GM19023 (cell line): Measurements from ENCODE around the gene DRC1.

ENCODE experiments used
- ATAC-seq: cut with Tn5 transposase; IDR thresholded peaks from one replicate; pipeline ENCODE4 v1.9.1; 2021; ENCODE audit warnings: mild to moderate bottlenecking, moderate library complexity; ENCODE audit not compliant: unreplicated experiment

DRC1 gene

DNA sequence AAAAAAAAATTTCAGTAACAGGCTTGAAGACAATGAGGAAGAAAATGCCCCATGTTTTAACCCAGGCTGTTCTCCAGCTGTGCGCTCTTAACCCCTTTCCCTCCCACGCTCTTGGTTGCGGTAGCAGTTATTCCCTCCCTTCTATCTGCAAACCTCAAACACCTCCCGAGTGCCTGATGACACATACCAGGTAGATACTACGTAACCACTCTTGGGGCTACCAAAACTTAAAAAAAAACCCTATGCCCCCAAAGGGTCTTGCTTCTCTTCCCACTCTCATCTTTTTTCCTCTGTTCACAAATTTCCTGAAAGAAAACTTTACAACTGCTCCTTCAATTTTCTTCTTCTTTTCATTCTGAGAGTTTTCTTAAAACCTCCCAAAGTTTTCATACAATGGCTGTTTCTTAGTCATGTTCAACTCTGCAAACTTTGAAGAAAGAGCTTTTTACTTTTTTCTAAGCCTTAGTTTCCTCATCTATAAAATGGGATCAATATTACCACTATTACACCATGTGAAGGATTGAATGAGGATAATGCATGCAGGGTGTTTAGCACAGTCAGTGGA, 4.9 kb upstream of the DRC1 start:
- no peak for ATAC-seq

DNA sequence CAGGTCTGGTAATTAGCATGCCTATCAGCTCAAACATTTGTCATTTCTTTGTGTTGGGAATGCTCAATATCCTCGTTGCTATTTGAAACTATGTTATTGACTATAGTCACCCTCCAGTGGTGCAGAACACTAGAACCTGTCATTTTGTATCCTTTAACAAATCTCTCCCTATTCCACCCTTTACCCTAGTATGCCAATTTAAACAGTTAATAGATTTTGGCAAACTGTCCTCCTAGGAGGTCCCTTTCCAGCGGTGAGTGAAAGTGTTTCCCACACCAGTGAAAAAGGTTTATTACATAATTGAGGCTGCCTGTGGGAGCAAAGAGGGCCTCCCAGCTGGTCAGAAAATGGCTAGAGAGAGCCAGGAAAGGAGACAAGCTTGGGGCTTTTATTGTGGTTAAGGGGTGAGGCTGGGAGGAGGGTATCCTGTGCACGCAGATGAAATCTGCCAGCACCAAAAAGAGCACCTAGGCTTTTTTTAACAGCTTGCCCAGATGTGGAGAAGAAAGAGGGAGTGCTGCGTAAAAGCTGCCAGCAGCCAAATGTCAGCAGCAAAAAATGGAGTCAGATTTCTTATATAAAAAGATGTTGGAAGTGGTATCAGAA, 1.8 kb upstream of the DRC1 start:
- no peak for ATAC-seq

GRCh38 chr2:26400723-26401122, 997 bp upstream of the DRC1 start:
- ATAC-seq = no peak

- no peak for ATAC-seq
These were observed 5.8 kb downstream of the DRC1 start for GRCh38 chr2:26407526-26407925.

- ATAC-seq = no peak
These were observed 8.1 kb downstream of the DRC1 start for GRCh38 chr2:26409785-26410184.

- no peak for ATAC-seq
These were observed 9.1 kb downstream of the DRC1 start for GRCh38 chr2:26410764-26411243.

GRCh38 chr2:26411419-26411818, 9.7 kb downstream of the DRC1 start:
- ATAC-seq = no peak

- ATAC-seq = no peak
These were observed 10.5 kb downstream of the DRC1 start for GRCh38 chr2:26412091-26412673.

GRCh38 chr2:26414311-26414710, 12.6 kb downstream of the DRC1 start:
- ATAC-seq = no peak

- ATAC-seq = no peak
These were observed 20.2 kb downstream of the DRC1 start for GRCh38 chr2:26421961-26422360.

DNA sequence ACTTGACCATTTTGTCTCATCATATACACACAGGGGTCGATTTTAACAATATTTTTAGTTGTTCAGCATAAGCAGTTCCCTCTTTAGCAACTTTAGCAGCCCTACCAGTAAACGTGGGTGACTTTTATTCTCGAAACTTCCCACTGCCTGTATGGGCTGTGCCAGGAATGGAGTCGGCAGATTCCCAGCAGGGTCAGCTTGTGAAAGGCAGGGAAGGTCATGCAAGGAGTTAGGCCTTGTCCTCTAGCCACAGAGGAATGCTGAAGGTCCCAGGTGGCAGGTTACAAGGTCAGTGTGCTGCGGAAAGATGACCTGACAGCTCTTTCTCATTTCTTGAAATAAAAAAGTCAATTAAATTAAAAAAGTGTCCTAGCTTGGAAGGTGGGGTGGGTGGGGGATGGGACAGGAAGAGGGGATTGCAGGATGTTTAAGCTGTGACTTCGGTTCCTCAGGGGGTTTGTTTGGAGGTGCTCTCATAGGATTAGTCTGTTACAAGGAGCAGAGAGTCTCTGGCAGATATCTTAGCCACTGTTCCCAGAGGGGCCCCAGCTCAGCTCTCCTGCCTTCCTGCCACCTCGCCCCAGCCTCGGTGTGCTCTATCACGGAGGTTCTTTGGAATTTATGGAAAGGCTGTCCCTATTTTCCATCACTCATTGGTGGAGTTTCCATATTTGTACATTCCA, 21.4 kb downstream of the DRC1 start:
- ATAC-seq = no peak

DNA sequence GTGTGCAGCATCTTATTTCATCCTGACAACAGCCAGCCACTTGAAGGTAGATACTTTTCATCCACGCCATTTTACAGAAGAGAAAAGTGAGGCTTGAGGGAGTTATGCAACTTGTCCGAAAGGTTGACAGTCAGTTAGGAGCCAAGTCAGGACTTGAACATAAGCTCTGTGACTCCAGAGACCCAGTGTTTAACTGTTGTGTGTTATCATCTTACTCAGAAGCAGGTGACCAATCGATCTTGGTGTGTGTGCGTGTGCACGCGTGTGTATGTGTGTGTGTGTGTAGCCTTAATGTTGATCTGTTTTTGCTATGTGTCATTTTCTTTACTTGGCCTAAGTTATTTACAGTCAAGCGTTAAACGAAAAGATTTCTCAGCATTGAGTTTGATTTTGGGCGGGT, 22.0 kb downstream of the DRC1 start:
- no peak for ATAC-seq

- no peak for ATAC-seq
These were observed 22.5 kb downstream of the DRC1 start for GRCh38 chr2:26424221-26424620.

DNA sequence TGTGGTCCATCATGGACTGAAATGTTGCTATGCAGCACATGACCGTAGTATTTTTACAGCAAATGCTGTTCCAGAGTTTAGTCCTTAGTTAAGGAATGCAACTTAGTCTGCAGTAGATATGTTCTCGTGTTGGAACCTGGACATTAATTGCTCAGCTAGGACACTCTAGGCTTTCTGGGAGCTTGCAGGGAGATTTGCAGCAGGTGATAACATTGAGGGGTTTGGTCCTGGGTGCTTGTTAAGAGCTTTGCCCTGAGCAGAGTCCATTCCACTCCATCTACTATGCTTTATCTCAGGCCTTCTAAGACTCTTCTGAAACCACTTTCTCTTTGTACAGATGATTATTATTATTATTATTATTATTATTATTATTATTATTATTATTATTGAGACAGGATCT, 27.1 kb downstream of the DRC1 start:
- no peak for ATAC-seq

DNA sequence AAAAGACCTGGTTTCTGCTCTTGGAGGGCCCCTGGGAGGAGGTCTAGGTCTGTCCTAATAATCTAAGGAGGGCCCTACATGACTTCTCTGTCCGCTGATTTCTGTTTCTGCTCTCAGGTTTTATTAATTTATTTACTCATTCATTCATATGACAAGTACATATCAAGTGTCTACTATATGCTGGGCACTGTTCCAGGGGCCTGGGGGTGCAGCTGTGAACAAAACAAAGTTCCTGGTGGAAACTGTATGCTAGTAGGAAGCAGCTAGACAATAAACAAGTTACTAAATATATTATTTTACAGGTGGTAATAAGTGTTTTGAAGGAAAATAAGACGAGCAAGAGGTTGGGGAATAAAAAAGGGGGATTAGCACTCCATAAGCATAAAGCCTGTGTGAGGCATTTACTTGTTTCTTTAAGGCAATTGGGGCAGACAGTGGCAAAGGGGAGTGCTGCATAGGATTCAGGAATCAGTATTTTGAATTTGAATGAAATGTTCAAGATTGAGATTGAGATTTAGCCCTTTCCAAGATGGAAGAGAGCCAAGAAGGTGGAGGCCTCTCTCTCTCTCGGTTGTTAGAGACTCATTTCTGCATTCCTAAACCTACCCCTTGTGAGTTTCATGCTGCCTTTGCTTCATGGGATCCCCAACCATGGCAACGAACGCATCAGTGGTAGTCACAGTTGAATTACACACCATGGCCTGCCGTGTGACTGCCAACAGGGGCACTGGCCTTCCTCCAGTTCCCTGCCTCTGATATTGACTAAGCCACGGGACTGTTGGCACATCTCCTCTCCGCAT, 28.3 kb downstream of the DRC1 start:
- ATAC-seq = no peak

DNA sequence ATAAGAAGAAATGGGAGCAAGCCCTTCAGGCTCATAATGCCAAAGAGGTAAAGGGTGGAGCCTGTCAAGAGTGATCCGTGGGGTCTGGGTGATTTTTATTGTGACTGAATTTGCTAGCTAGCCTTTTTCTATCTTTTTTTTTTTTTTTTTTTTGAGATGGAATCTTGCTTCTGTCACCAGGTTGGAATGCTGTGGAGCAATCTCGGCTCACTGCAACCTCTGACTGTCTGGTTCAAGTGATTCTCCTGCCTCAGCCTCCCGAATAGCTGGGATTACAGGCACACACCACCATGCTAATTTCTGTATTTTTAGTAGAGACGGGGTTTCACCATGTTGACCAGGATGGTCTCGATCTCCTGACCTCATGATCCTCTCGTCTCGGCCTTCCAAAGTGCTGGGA, 29.1 kb downstream of the DRC1 start:
- no peak for ATAC-seq

- ATAC-seq = no peak
These were observed 30.6 kb downstream of the DRC1 start for GRCh38 chr2:26432363-26432762.

DNA sequence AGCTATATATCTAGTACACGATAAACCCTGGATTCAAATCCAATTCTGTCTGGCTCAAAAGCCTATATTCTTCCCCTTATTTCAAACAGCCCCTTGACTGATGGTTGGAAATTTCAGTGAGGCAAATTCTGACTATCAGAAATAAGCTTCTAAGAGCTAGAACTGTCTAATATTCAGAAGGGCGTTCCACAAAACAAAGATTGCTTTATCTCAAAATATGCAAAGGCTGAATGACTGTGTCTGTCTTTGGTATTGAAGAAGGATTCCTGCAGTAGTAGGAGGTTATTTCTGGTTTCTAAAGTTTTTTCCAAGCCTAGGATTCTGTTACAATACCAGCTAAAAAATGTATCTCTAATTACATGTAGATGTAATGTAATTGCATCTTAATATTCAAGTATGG, 31.1 kb downstream of the DRC1 start:
- ATAC-seq = no peak

DNA sequence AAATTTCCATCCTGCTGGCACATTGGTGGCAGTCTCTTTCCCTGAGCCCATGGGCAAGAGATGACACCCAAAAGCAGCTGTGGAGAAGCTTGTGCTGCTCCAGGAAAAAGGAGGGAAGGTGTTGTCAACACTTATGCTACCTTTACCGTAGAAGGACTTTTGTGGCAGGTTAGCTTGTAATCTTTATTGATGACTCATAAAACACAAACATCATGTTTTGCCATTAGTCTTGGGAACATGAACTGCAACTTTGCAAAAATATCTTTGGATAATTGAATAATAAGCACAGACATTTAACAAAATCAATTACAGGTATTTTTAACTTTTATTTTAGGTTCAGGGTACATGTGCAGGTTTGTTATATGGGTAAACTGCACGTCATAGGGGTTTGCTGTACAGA, 33.4 kb downstream of the DRC1 start:
- no peak for ATAC-seq

DNA sequence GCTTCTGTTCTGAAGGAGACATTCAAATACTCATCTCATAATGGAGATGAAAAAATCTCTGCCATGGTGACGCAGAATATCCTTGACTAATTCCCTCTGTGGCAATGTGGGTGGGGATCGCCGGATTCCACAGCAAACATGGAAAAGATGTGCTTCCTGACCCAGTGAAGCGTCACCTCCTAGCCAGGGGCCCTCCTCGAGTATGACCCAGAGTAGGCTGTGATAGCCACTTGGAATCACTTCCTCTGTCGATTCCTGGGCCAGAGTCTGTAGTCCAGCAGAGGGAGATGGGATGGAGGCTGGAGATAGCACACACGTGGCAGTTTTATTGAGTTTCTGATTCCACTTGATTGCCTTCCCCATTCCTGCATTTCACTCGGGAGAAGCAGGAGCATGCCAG, 36.8 kb downstream of the DRC1 start:
- no peak for ATAC-seq

DNA sequence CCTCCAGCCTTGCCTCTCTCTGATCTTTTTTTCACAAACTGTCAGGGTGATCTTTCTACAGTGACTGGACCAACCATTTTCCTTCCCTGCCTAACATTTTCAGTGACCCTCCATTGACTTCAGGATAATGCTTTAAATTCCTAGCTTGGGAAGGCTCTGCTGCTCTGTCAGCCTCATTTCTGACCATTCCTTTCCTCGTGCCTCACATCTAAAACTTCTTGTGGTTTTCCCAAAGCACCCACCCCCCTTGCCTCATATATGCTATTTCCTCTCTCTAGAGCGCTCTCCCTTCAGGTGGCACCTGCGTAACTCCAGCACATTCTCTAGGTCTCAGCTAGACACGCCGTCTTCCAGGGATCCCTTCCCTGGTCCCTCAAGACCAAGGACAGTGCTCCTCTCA, 37.2 kb downstream of the DRC1 start:
- no peak for ATAC-seq
